8988T (cell line): ENCODE measurements around the gene ANKRD53.
A peak's percentile ranks its signal among the peaks of the same experiment; 100 is the strongest.
"Not testable (repeated sequence)": the region's sequence is repeated elsewhere in the genome, so short reads cannot be mapped to it uniquely, and the experiment has no call there.

Experiments used
- DNase-seq: peaks from one replicate; pipeline ENCODE4 v3.0.0; 2011

Gene ANKRD53

DNA sequence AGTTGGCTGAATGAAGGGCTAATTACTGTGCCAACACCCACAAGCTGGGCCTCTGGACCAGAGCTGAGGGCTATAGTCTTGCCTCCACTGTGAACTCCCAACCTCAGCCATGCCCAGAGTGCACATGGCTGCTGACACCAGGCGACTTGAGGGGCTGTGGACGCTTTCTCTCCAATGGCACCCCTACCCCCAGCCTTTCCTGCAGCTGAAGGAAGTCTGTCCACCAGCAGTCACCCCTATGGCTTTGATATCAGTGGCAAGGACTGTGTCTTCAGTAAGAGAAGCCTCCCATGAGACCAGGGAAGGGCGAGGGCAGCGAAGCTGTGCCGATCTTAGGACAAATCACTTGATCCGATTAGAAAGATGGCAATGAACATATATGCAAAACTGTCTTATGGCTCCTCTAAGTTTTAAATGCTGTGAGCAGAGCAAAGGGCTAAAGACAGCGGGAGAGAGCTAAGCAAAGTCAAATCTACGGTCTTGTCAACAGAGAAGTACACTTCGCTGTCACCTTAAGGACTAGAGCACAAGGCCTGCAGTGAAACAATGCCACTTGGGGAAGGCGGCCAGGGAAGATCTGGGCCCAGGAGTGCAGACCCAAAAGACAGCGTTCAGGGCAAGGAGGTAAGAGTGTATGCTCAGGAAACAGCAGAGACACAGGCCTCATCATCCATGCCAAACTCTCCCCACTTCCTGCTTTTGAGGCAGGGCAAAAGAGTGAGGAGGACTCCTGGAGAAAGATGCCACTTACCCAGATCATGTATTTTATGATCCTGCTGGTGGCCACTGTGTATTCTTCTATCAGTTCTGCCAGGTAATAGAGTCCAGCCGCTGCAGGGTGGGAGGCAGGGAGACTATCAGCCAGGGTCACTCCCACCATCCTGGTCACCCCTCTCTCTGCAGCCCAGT is 14.8 kb downstream of the ANKRD53 start:
- DNase-seq = no peak

DNA sequence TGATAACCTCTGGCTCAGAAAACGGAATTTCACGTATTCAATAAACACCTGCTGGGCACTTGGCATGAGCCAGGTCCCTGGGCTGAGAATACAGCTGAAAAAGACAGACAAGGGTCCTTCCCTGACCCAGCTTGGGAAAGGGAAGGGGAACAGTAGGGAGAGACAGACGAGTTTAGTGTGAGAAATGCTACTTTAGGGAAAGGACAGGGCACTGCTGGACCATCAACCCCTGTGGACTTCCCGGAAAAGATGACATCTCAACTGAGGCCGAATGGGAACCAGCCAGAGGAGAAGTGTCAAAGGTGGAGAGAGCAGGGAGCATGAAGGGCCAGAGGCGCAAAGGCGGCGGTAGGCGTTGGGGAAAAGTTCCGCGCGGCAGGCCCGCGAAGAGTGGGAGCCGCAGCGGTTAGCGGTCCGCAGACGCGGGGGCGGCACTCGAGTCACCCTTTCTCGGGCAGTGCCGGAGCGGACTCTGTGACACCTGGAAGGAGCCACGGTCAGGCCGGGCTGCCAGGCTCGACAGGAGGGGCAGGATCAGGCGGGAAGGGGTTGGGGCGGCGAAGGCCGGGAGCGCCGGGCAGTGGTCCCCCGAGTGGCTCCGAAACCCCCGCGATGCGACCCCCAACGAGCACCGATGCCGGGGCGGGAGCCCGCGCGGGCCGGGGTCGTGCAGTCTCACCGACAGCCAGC is 15.7 kb downstream of the ANKRD53 start:
- no peak for DNase-seq

DNA sequence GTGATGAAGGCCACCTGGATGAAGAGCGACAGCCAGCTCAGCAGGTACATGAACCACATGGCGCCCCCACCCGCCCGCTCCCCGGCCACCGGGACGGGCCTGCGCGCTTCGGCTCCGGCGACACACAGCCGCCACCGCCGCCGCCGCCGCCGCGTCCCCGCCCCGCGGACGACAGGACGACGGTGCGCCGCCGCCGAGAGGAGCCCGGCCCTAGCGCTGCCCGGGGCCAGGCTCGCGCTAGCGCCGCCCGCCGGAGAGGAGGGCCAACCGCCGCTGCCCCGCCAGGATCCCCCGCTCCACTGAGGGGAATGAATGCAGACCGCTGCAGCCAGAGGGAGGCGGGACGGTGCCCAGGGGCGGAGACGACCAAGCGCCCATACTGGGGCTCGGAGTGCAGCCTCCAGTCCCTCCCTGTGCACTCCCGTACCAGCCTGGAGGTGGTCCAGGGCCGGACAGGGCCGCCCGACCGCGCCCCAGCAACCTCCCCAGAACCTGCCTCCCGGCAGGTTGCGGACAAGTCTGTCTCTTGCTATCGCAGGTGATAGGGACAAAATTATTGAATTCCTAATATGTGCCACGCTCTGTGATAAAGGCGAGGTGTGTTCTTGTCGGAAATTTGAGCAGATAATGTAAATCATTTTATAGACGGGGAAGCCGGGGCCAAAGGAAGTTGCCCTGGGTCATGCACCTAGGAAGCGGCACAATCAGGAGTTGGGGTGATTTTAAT is 16.4 kb downstream of the ANKRD53 start, which contains the start of gene TEX261:
Gene TEX261 (minus strand): TSS at position 175 of the 727 bp plus-strand sequence. CDS start 116 bp downstream, at position 59.
- peak; percentile 91 for DNase-seq

DNA sequence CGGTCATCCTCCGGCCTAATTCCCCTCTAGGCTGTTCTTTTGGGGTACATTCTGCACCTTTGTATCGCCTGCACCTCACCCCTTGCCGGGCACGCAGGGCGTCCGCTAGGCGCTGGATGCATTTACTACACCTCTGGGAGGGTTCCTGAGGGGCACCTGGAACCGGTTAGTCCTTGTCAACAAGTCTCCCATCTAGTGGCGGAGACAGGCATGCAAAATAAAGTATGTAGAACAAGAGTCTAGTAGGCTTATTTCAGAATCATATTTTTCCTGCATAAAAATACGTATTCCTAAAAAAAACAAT is 16.9 kb downstream of the ANKRD53 start:
- DNase-seq = peak; percentile 65

DNA sequence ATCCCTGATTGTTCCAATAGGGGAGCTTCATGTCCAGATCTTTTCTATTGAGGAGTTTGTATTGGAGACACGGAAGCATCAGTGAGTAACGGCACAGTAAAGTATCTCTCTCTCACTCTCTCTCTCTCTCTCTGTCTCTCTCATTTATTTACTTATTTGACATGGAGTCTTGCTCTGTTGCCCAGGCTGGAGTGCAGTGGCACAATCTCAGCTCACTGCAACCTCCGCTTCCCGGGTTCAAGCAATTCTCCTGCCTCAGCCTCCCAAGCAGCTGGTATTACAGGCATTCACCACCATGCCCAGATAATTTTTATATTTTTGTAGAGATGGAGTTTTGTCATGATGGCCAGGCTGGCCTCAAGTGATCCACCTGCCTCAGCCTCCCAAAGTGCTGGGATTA is 20.5 kb downstream of the ANKRD53 start:
- not testable (repeated sequence) for DNase-seq

DNA sequence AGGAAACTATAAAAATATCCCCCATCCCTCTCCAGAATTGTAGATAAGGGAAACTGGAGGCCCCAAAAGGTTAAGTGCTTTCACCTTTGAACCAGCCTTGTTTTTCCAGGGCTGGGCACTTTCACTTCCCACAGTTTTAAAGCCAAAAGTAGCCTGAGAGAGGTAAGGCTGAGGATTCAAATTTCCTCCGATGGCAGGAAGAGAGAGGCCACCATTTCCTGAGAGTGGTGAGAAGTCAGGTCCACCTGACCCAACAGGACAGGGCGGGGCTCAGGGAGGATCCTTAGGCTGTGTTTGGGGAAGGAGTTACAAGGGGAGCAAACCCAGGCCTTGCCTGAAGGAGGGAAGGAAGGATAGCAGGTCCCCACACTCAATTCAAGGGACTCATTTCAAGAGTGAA is 20.9 kb downstream of the ANKRD53 start:
- no peak for DNase-seq

DNA sequence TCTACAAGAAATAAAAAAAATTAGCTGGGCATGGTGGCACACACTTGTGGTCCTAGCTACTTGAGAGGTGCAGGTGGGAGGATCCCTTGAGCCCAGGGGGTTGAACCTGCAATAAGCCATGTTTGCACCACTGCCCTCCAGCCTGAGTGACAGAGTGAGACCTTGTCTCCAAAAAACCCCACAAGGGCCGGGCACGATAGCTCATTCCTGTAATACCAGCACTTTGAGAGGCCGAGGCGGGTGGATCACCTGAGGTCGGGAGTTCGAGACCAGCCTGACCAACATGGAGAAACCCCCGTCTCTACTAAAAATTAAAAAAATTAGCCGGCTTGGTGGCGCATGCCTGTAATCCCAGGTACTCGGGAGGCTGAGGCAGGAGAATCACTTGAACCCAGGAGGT is 21.5 kb downstream of the ANKRD53 start:
- not testable (repeated sequence) for DNase-seq

DNA sequence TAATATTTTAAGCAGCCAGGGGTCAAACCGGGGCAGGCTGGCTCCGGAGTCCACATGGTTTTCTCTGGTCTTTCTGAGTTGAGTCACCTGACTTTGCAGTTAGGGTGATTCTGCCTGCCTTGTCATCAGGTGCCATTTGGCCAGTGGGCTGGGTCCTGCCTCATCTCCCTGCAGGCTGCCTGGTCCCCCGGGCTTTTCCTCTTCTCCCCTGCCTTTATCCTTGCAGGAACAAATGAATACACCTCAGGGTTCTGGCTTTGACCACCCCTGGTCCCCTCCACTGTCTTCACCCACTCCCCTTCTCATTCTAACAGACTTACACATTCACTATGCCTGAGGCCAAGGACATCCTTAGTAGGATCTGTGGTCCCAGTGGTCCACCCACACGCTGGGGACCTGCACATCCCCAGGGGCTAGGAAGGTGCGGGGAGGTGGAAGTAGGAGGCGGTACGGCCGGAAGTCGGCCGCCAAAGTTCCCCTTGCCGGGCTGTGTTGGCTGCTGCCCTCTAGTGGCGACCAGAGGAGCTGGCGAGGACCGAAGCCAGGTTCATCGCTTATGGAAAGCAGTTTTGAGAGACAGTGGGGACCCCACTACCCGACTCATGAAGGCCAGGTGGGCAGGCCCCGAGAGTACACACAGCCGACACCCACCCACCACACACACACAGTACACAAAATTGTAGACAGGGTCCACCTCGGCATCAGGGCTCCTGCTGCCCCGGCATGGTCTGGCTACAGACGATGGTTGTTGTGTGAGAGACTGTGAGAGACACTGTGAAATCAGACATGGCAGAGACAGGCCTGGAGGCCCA is 22.6 kb downstream of the ANKRD53 start:
- peak; percentile 55 for DNase-seq

DNA sequence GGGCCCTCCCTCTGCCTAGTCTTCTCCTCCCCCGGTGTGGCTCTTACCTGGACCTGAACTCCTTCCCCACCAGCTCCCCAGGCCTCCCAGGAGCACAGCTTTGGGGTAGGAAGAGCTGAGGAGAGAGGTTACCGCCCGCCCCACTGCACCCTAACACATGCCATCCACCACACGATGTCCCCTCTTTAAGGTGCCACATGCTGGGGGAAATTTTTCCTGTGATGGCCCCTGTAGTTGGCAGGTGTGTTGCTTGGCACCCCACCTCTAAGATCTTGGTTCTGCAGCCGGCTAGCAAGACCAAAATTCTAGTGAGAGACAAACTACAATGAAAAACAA is 23.1 kb downstream of the ANKRD53 start:
- DNase-seq = no peak

DNA sequence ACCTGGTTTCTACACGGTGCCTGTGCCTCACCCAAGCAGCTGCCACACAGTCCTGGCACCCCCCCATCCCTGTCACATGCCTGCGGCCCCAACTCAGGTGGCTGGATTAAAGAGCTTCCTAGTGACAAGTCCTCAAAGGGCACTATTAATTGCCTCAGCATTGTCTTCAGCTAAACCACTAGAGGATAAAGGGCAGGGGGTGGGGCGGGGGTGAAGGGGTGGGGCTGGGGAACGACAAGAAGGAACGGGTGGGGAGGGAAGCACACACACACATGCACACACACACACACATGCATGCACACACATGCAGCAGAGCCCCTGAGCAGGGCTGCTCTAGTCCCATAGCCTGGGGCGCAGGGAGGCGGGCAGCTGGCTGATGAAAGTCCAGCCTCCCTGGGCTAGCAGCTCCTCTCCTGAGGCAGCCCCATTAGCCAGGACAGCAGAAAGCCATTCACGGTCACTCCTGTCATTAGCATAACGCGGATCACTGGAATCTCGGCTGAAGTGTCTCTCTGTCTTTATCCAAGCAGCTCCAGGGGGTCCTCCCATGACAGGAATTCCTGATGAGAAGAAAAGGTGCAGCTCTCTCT is 23.6 kb downstream of the ANKRD53 start:
- DNase-seq = no peak

DNA sequence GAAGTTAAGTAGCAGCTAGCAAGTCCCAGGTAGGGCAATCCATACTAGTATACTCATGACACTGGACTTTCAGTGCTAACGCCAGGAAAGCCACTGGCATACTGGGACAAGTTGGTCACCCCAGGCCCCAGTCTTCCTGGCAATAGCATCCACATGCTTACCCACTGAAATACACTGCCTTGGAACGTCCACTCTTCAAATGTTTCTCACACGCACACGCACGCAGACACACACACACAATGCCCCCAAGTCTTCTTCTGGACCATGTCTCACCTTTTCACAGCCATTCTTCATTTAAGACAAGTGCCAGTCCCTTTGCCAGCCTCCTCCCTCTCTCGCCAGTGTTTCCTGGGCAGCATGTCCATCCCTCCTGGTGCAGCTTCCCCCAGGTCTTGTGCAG is 25.0 kb downstream of the ANKRD53 start:
- no peak for DNase-seq

DNA sequence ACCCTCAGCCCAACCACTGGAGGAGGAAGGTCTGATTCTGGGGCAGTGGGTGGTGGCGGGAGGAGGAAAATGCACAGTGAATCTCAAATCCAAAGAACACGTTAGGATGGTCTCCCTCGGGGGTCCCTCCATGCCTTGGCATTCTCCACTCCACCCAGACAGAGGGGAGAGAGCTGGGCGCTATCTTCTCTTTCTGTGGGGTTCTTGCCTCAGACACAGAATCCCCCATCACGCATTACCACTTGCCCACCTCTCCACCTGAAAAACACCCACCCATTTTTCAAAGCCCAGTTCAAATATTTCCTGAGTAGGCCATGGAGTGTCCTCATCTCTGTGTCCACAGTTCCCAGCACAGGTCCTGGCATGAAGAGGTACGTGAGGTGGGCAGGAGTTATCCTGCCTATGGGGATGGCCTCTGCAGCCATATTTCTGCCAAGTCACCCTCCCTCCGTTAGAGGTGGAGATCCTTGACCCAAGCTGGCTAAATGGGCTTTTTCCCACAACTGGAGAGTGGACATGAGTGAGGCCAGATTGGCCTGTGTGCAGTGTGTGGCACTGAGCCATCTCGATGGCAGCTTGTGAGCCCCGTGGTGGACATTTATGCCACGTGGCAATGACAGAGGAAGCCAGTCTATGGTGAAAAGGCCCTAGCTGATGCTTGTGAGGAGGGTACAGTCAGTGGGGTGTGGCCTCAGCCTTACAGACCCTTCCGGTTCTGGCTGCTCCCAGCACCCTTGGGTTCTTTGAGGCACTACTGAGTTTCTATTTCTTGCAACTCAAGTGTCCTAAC is 25.7 kb downstream of the ANKRD53 start:
- DNase-seq = no peak

DNA sequence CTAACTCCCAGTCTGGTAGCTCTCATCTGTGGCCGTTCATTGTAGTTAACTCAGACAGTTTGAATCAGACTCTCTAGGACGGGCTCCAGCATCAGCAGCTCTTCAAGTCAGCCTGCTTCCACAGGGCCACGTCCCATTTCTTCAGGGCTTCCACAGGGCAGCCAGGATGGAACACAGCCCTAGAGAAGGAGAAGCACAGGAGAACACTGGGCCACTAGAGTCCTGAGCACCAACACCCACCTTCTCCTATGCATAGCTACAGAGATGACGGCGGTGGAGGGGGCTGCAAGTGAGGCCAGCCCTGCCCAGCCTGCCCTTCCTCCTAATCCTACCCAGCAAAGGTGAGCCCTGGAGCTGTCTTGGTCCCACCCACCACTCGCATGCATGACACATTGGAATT is 26.4 kb downstream of the ANKRD53 start:
- DNase-seq = no peak

DNA sequence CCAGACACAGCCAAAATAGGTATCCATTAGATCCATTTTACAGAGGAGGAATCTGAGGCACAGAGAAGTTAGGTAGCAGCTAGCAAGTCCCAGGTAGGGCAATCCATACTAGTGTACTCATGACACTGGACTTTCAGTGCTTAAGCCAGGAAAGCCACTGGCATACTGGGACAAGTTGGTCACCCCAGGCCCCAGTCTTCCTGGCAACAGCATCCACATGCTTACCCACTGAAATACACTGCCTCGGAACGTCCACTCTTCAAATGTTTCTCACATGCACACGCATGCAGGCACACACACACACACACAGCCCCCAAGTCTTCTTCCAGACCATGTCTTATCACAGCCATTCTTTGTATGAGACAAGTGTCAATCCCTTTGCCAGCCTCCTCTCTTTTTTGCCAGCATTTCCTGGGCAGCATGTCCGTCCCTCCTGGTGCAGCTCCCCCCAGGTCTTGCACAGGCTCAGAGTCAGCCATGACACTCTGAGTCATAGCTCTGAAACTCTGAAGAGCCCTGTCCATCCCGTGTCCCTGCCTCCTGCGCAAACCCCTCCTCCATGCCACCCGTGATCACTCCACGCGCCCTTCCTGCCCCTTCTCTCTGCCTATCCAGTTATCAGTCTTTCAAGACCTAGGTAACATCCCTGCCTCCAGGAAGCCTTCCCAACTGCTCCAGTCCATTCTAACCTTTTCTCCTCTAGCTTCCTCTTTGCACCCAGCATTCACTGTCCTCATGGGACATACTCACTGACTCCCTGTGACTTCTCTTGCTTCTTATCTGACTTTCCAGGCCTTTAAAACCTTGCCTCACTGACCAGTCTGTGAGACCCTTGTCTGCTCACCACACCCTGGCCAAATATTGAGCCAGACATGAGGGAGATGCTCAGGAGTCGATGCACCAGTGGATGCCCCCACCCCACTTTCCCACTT is 27.1 kb downstream of the ANKRD53 start:
- DNase-seq = no peak

DNA sequence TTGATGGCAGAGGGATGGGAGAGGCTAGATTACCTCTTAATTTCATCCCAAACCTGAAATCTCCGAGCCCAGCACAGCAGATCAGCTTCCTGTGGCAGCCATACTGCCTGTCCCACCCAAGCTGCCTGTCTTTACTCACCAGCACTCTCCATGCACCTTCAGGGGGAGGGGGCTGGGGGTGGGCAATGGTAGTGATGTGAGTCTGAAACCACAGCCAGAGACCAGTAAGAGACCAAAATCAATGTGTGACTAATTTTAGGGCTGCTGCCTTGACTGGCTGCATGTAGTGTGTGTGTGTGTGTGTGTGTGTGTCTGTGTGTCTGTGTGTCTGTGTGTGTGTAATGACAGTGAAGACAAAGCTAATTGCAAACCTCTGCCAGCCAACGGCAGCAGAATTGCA is 27.9 kb downstream of the ANKRD53 start:
- DNase-seq = no peak

DNA sequence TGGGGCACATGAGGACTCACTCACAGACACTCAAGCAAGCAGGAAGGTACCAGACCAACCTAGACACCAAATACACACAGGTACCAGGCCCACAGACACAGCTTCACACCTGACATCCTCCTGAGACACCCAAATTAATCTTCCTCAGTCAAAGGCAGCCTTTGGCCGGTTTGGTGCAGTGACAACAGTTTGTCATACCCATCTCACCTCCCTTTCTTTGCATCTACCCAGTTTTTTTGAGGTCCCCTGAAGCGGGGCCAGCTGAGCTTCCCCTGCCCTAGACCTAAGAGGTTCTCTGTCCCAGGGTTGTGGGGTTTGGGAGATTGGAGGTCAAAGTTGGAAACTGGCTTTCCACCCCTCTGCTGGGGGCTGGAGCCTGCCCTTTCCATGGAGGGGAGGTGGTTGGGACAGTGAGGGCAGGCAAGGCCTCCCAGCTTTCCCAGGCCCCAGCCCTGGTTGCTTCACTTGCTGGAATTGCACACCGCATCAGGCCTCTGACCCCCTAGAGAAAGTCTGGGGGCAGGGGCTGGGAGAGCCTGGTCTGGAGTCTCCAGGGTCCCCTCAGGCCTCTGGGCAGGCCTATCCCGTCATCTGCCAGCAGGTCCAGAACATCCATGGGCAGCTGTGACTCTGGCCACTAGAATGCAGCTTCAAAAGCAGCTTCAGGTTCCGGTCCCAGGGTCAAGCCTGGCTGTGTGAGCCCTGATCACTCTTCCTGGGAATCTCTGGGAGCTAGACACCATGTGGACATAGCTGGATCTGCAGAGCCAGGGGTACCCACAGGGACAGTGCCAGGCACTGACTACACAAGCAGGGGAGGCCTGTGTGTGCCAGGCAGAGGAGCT is 28.7 kb downstream of the ANKRD53 start:
- peak; percentile 56 for DNase-seq

DNA sequence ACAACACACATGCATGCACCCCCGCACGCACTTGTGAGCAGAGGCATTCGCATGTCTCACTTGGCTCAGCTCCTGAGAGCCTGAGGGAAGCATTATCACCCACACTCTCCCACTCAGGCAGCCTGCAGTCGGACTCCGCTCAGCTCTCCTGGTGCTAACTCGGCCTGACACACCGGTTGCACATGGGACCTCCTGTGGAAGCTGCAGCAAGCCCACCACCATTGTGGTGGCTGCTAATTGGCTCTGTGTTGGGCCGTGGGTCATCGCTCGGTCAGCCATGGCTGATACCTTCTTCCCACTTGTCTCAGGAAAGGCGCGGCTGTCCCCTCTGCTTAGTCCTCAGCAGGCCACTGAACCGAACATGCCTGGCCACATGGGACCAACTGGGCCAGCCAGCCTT is 29.9 kb downstream of the ANKRD53 start:
- no peak for DNase-seq

DNA sequence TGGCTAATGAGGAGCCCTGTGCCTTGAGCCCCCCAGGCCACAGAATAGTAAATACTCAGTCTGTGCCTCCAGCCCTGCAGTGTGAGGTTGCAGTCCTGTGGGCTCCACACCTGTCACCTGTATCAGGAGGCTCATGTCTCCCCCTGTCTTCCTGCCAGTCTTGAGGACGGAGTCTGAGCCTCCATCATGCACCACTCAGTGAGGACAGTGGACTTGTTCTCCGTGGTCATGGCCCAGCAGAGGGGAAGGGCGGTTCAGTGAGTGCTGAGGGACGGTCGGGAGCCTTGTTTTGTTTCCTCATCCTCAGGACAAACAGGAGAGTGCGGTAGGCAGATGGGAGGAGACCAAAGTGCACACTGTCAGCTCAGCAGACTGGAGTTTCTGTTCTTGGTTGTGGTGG is 33.4 kb downstream of the ANKRD53 start:
- not testable (repeated sequence) for DNase-seq

DNA sequence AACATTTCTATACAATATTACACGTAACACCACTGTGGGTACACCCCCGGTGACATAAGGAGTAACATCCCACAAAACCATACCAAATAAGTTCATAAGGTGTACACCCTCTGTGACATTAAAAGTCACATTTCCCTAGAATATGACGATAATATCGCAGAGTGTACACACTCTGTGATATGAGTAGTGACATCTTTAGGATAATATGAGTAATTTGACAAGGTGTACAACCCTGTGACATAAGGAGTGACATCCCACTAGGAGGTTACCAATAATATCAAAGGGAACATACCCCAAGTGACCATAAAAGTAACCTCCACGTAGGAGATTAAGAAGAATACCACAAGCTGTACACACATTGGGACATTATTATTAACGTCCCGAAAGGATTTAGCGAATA is 40.2 kb downstream of the ANKRD53 start:
- DNase-seq = no peak

DNA sequence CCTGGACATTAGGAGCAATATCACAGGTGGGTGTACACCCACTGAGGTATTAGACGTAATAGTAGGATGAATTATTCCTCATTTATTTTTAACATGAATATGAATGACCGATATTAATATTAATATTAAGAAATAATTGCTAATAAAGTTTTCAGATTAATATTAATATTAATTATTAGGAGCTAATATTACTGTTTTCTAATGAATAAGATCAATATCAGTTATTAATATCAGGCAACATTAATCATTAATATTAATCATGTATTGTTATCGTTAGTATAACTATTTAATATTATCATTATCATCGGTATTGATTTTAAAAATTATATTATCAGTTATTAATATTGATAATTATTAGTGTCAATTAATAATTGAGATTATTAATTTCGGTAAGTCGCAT is 41.6 kb downstream of the ANKRD53 start:
- DNase-seq = not testable (repeated sequence)
